ENCODE measurements around the gene PSTPIP1. TPM values are rescaled to one million over a fixed set of nuclear protein-coding genes. Genes with fewer than 3 reads are reported as not detected.

The PSTPIP1 gene
- polyA plus RNA-seq, 3 donors: 1.1 to 2.4 (median 1.4) TPM

GRCh38 chr15:77040673-77041072, 45.7 kb downstream of the PSTPIP1 start:
- DNase-seq: no peak

GRCh38 chr15:77042245-77042919, 47.5 kb downstream of the PSTPIP1 start:
- no peak for DNase-seq

DNA sequence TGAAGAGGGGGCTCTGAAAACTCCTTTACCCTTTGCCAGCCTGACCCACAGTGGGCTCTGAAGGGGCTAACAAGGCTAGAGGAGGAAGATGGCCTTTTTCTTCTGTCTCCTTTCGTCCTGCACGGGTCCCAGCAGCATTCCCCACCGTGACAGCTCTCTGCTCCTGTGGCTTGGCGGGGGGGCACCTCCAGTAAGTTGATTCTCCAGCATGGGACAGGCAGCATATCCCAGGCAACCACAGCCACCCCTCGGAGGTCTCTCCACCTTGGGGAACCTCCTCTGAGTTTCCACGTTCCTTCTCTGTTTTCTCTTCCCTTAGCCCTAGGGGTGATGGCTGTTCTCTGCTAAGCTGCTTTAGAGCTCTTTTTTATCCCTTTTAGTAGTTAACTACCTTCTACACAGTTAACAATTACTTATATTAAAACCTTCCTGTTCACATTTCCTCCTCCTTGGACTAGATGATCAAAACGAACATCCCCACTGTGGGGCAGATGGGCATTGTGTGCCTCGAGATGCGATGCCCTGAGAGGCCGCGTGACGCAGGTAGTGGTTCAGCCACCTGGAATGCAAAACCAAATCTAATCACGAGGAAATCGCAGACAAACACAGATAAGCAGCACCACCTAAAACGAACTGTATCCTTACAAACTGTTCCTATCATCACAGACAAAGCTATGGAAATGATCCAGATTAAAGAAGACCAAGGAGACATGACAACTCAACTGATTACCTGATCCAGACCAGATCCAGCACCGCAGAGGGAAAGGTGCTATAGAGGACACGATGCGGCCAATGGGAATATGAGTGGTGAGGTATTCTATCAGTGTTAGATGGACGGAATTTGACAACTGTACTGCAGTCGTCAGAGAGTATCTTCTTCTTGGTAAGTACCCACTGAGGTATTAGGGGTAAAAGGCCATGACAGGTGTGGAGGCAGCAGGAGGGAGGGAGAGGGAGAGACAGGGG, 48.3 kb downstream of the PSTPIP1 start:
- no peak for DNase-seq

DNA sequence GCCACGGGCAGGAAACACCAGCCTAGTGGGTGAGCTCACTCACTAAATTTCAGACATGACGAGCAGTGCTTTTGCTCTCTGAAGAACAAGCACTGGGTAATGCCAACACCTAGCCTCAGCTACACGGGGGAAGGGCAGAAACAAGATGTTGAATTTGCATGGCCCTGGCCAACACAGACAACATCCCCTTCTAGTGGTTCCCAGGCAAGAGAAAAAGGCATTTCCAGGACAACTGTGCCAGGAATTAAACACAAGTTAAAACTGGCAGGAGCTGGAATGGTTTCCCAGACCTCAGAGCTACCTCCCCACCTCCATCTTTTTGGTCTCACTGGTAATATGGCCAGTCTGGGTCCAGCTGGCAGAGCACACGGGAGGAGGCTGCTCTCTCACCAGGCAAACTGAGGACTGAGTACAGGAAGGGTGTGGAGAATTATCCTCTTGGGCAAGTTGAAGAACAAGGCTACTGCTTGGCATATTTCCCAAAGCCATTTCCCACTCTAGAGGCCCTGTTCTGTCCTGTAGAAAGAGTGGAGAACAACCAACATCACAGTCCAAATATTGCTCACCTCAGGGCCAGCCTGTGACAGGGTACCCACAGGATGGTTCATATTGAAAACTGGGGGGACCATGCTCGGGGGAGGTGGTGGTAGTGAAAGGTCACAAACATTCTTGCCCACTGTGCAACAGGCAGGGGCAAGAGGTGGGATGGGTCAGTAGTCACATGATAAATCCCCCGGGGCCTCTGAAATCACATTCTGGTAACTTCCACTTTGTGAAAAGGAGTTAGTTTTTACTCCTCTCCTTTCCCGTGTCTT, 49.5 kb downstream of the PSTPIP1 start:
- no peak for DNase-seq

GRCh38 chr15:77045985-77046384, 51.1 kb downstream of the PSTPIP1 start:
- no peak for DNase-seq

DNA sequence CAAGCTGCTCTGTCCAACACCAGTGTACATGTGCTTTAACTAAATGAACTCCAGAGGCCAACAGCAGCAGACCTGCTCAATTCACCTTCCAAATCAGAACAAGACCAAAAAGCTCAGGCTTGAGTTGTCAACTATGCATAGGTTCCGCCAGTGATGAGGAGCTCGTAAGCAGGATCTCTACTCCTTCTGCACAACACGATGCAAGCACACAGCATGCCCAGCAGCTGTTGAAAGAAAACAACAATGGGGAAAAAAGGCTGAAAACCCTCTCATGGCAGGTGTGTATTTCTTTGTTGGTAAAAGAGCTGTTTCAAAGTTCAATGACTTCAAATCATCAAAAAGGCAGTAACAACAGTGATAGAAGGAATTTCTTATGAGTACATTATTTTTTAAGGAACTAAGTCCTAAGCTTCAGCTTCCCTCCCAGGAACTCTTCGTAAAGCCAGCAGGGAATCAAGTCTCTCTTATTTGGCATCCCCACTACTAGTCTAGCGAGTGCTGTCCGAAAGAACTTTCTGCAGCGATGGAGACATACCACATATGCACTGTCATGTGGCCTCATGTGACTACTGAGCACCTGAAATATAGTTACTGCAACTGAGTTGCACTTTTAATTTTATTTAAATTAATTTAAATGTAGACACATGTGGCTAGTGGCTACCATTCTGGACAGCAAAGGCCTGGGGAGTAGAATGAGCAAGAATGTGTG, 51.9 kb downstream of the PSTPIP1 start:
- DNase-seq: no peak

- DNase-seq: no peak
Measured at GRCh38 chr15:77048135-77048876, 53.4 kb downstream of the PSTPIP1 start.

- DNase-seq: no peak
Measured at GRCh38 chr15:77052556-77052955, 57.6 kb downstream of the PSTPIP1 start.

DNA sequence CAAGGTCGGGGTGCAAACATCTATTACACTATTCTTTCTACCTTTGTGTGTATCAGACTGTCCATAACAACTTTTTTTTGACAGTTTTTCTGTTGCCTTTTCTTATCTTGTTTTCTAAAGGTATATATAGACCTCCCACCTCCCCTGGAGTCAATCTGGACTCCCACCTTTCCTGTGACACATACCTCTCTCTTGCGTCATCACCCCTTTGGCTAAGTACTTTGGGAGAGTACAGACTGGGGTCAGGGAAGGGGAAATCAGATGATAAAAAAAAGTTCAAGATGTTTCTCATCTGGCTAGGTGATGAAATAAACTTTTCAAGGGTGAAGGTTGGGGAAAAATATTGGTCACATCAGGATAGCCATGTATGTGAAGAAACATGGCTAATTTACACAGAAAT, 58.8 kb downstream of the PSTPIP1 start:
- DNase-seq: no peak

DNA sequence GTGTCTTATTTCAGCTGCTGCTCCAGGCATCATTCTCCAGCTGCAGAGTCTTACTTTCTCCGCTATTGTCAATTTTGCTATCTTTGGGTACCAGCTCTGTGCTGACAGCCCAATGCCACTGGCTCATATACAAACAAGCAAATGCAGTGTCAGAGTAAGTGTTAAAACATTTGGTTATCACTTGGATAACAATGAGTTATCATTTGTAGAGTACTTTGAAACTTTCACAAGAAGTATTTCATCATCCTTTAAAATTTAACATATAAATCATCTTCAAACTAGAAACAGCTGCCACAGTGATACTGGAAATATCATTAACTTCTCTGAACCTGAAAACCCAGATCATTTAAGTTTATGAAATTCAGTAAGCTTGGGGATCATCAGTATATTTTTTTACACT, 62.1 kb downstream of the PSTPIP1 start:
- DNase-seq: no peak

GRCh38 chr15:77057685-77058084, 62.8 kb downstream of the PSTPIP1 start:
- no peak for DNase-seq

GRCh38 chr15:77058468-77058867, 63.5 kb downstream of the PSTPIP1 start:
- DNase-seq: no peak

DNA sequence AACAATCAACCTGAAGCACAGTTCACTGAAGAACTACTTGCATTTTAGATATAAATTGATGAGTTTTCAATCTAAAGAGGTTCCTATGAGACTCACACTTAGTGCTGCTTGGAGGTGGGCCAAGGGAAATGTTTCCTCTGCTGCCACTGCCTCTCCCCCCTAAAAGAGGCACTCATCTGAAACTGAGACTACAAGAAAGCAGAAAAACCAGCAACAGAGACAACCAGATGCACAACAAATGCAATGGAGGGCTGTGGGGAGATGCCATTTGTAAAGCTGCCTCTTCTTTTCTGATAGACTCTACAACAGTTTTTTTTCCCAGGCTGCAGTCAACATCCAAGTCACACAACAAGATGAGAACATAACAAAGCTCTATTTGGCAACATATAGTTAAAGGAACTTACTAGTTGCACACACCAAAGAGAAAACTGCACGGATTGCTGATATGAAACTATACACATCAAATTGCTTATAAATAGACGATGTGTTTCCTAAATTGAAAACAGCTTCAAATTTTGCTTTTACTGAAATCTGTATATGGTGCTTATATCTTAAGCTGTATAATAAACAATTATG, 64.9 kb downstream of the PSTPIP1 start:
- DNase-seq: no peak

DNA sequence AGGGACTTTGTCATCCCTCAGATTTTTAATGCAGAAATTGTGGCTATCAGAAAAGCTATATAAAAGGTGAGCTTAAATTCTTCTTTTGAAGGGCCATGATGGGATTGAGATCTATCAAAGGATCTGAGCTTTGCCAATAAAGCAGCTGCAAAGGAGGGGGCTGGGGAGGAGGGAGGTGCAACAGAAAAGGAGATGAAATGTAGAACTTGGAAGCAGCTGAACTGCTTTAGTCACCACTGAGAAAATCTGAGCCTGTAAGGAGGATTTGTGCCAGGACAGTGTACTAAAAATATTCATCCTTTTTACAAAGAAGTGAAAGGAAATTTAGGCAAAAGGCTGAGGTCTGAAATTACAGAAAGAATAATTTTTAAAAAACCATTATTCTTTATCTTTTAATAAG, 65.6 kb downstream of the PSTPIP1 start:
- no peak for DNase-seq

- no peak for DNase-seq
Measured at GRCh38 chr15:77063249-77063648, 68.3 kb downstream of the PSTPIP1 start.

DNA sequence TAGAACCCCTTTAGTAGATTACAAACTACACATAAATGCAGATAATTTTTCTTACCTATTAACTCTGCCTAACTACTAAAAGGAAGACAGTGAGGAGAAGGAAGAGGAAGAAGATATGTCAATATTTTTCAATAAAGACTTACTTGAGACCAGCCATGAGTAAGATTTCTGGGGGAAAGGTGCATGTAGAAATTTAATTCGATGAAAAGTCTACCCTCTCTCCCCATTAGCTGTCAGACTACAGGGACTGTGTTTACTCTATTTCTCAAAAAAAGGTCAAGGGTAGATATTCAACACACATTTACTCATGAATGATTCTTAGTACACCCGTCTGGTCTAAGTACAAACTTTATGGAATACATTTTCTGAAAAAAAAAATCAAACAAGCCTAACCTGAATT, 69.1 kb downstream of the PSTPIP1 start:
- DNase-seq: no peak

DNA sequence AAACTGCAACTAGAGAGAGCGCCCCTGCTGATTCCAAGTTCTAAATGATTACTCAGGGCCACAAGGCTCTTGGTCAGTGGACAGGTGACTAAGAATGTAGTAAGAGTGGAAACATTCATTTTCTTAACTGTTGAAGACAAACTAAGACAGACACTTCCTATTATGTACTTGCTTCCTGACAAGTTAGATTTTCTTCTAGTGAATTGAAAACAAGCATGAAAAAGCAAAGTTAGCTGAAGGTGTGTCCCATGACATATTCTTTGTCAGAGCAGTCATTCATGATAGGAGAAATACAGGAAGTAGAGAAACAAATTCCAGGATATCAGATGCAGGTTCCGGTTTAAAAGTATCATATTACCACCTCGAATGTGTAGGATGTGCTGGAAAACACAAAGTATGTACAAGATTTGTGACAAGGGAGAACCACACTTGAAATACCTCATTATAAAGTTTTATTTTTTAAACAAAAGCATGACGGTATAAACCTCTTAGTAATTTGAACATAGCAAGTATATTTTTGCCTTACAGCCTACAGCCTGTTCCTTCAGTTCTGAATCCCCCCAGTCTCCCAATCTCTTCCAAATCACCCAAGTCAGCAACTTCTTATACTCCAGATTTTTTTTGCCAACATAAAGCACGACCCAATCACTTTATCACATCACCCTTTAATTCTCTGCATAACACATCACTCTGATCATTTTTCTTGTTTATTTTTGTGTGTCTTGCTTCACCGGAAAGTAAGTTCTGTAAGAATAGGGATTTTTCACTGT, 69.8 kb downstream of the PSTPIP1 start:
- DNase-seq: no peak

- no peak for DNase-seq
Measured at GRCh38 chr15:77066971-77067690, 72.2 kb downstream of the PSTPIP1 start.

Data from renal pelvis (tissue), 4 donors.